A549 treated with RU486 at 1 μM for 4 hours (cell line): ENCODE data around the gene ANO1. TPM values are rescaled to one million over a fixed set of nuclear protein-coding genes. Genes with fewer than 3 reads are reported as not detected.

Experiments
- total RNA-seq: library from RNA; stranded (reverse); fragments of 200-300 nt; extraction: Qiagen RNA extraction; gene quantifications from 5 replicates; pipeline ENCODE4 v1.2.3, GENCODE V29; 2022; ENCODE audit warnings: low read depth

The ANO1 gene
- total RNA-seq, result 0.77 to 1.8 TPM (median 1.3 TPM) in 5 replicates

DNA sequence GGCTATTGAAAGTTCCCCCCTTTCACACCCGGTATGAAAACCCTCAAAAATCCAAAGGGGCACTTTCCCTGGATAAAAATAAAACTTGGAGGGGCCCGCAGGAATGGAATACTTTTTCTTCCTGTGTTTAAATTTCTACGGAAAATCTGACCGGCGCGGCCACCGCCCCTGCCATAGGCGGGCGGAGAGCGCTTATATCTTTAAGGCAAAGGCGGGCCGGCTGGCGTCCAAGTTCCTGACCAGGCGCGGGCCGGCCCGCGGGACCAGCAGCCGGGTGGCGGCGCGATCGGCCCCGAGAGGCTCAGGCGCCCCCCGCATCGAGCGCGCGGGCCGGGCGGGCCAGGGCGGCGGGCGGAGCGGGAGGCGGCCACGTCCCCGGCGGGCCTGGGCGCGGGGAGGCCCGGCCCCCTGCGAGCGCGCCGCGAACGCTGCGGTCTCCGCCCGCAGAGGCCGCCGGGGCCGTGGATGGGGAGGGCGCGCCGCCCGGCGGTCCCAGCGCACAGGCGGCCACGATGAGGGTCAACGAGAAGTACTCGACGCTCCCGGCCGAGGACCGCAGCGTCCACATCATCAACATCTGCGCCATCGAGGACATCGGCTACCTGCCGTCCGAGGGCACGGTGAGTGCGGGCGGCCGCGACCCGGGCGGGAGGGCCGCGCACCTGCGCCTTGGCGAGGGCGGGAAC is at the start of gene ANO1:
Gene ANO1, plus strand, starts transcription at position 223 of the 686 bp plus-strand sequence. Its CDS starts 290 bp downstream, at position 513.

DNA sequence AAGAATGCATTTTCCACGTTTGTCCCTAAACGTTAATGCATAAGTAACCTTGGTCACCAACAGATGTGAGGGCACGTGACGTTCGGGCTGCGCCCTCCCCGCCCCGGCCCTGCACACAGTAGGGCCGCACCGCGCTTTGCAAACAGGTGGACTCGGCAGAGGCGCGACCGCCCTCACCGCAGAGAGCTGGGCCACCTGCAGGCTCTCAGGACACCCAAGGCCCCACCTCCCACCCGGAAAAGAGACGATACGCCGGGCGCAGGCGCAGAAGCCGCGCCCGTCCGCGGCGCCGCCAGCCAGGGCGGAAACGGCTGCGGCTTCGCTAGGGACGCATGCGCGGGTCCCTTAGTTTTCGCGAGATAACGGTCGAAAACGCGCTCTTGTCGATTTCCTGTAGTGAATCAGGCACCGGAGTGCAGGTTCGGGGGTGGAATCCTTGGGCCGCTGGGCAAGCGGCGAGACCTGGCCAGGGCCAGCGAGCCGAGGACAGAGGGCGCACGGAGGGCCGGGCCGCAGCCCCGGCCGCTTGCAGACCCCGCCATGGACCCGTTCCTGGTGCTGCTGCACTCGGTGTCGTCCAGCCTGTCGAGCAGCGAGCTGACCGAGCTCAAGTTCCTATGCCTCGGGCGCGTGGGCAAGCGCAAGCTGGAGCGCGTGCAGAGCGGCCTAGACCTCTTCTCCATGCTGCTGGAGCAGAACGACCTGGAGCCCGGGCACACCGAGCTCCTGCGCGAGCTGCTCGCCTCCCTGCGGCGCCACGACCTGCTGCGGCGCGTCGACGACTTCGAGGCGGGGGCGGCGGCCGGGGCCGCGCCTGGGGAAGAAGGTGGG is 125.0 kb downstream of the ANO1 start, which contains the start of gene FADD:
Gene FADD, plus strand, starts transcription at position 377 of the 831 bp plus-strand sequence. Its CDS starts 164 bp downstream, at position 541.

Other genes with a start within 250 kb of the ANO1 start
- 57.1 to 77.2 TPM (median 71.5 TPM) in 5 replicates for gene FADD, start 125.0 kb downstream of the ANO1 start, total RNA-seq
- 24.9 to 31.9 TPM (median 28.7 TPM) in 5 replicates for gene PPFIA1, start 192.4 kb downstream of the ANO1 start, total RNA-seq